ENCODE measurements around the gene SLC25A27. TPM values are rescaled to one million over a fixed set of nuclear protein-coding genes. Genes with fewer than 3 reads are reported as not detected.

SLC25A27 gene
- 16.1 and 17.5 TPM in 2 replicates for total RNA-seq

DNA sequence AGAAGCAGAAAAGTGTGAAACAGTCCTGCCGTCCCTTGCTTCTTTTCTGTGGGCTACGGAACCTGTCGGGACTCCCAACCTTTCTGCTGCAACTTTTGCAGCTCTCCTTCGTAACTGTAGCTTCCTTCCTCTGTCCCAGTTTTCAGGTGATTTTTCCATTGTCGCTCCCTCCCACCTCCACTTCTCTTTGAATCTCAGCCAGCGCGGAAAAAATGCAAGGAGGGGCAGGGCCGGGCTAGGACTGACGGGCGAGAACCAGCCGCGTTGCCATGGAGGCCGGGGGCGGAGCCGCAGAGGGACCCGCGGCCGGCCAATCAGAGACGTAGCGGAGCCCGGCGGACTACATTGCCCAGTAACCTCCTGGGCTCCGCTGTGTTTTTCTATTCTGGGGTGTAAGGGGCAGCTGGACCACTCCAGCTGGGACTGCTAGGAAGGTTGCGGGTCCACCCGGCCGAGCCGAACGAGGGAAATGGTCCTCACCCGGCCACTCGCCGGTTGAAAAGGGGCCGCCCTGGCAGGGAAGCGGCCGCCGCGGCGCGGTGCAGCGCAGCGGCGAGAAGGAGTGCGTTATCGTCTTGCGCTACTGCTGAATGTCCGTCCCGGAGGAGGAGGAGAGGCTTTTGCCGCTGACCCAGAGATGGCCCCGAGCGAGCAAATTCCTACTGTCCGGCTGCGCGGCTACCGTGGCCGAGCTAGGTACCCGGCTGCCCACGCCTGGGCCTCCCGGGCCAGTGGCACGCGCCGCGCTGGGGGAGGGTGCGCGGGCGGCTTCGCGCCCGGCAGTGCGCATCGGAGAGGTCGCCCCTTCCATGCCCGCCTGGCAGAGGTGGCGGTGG lies at the start of gene SLC25A27, which contains the start of gene CYP39A1:
SLC25A27 (plus strand) TSS at position 373 of the 836 bp plus-strand sequence; CDS start at position 591, 218 bp downstream.
CYP39A1 (minus strand) TSS at position 216 of the 836 bp plus-strand sequence. CDS start 236 bp downstream, outside the sequence.

GRCh38 chr6:46687619-46688097 lies 34.9 kb downstream of the SLC25A27 start, which contains the start of gene TDRD6:
TSS of gene TDRD6 (plus strand) at chr6:46687885. CDS start at chr6:46688129, 244 bp downstream.

Other genes with a start within 250 kb of the SLC25A27 start
- 3.7 and 4.2 TPM in 2 replicates for gene RCAN2, start 161.5 kb upstream of the SLC25A27 start, total RNA-seq
- gene CYP39A1, start 157 bp upstream of the SLC25A27 start, total RNA-seq: 14.7 and 22.6 TPM in 2 replicates
- gene TDRD6, start 34.9 kb downstream of the SLC25A27 start, total RNA-seq: 0.46 and 0.57 TPM in 2 replicates
- 0.09 TPM in 1 of 2 replicates, not detected in the other for gene PLA2G7, start 82.4 kb downstream of the SLC25A27 start, total RNA-seq
- gene ANKRD66, start 94.0 kb downstream of the SLC25A27 start, total RNA-seq: not detected in 2 replicates
- gene MEP1A, start 140.4 kb downstream of the SLC25A27 start, total RNA-seq: not detected in 2 replicates